H7 (cell line): ENCODE measurements around the gene COG1. TPM values are rescaled to one million over a fixed set of nuclear protein-coding genes. Genes with fewer than 3 reads are reported as not detected.
A peak's percentile ranks its signal among the peaks of the same experiment; 100 is the strongest.

Experiments used
- DNase-seq: peaks from one replicate; pipeline ENCODE4 v3.0.0; 2012
- H3K27me3 ChIP-seq: 2 replicates; pipeline ENCODE4 v1.6.0; 2011; ENCODE audit warnings: mild to moderate bottlenecking, low read length; ENCODE audit not compliant: control insufficient read depth, insufficient read depth
- H3K36me3 ChIP-seq: replicated peaks from 2 replicates; pipeline ENCODE4 v1.5.1; 2011; ENCODE audit warnings: low read length; ENCODE audit not compliant: control insufficient read depth, insufficient read depth
- H3K4me3 ChIP-seq: 2 replicates; pipeline ENCODE4 v1.5.1; 2011; ENCODE audit warnings: low read depth, mild to moderate bottlenecking, control low read depth, low read length, moderate library complexity; ENCODE audit not compliant: insufficient read depth
- total RNA-seq: library from RNA; depleted of rRNA; stranded (reverse); fragments of >200 nt; shearing (Covaris generic); gene quantifications from 2 replicates; pipeline ENCODE4 v1.2.3, GENCODE V29; 2014

Gene COG1
- total RNA-seq, 1 experiment from 2014 or later = 12.9 TPM

GRCh38 chr17:73158133-73158532 is 34.7 kb upstream of the COG1 start:
- H3K36me3 ChIP-seq = no peaks in the 10 kb centered on the region
- H3K4me3 ChIP-seq = no peak overlapping the region
- H3K27me3 ChIP-seq = peaks cover 3% of the 10 kb centered on the region
- DNase-seq = no peak

GRCh38 chr17:73160980-73161630 is 31.8 kb upstream of the COG1 start:
- no peak for DNase-seq
- H3K36me3 ChIP-seq = no peaks in the 10 kb centered on the region
- peaks cover 29% of the 10 kb centered on the region for H3K27me3 ChIP-seq
- no peak overlapping the region for H3K4me3 ChIP-seq

- peaks cover 48% of the 10 kb centered on the region for H3K27me3 ChIP-seq
Observed at GRCh38 chr17:73163043-73163442, 29.8 kb upstream of the COG1 start.

GRCh38 chr17:73165616-73166404 is 27.0 kb upstream of the COG1 start:
- Histone ChIP-seq H3K4me3 (peak overlapping the region; percentile 67), H3K27me3 (peaks cover 51% of the 10 kb centered on the region), H3K36me3 (no peaks in the 10 kb centered on the region)
- DNase-seq = peak; percentile 78

More at GRCh38 chr17:73163043-73163442, 29.8 kb upstream of the COG1 start:
- no peak for DNase-seq
- Histone ChIP-seq H3K36me3 (no peaks in the 10 kb centered on the region), H3K4me3 (no peak overlapping the region)

GRCh38 chr17:73166731-73167581 is 25.9 kb upstream of the COG1 start:
- DNase-seq = no peak
- Histone ChIP-seq H3K27me3 (peaks cover 51% of the 10 kb centered on the region), H3K4me3 (no peak overlapping the region; the same call in 1 of the 2 replicates)

GRCh38 chr17:73168667-73169066 is 24.2 kb upstream of the COG1 start:
- no peak for DNase-seq
- Histone ChIP-seq H3K4me3 (no peak overlapping the region), H3K36me3 (no peaks in the 10 kb centered on the region), H3K27me3 (peaks cover 43% of the 10 kb centered on the region)

More at GRCh38 chr17:73166731-73167581, 25.9 kb upstream of the COG1 start:
- H3K36me3 ChIP-seq = no peaks in the 10 kb centered on the region

GRCh38 chr17:73170324-73170723 is 22.5 kb upstream of the COG1 start:
- Histone ChIP-seq H3K27me3 (peaks cover 29% of the 10 kb centered on the region), H3K4me3 (no peak overlapping the region), H3K36me3 (no peaks in the 10 kb centered on the region)
- no peak for DNase-seq

- no peak overlapping the region for H3K4me3 ChIP-seq
- H3K36me3 ChIP-seq = no peaks in the 10 kb centered on the region
- H3K27me3 ChIP-seq = peaks cover 10% of the 10 kb centered on the region
- DNase-seq = no peak
Observed at GRCh38 chr17:73172252-73172651, 20.6 kb upstream of the COG1 start.

GRCh38 chr17:73174126-73174525 is 18.7 kb upstream of the COG1 start:
- DNase-seq = no peak
- Histone ChIP-seq H3K36me3 (no peaks in the 10 kb centered on the region), H3K27me3 (no peaks in the 10 kb centered on the region), H3K4me3 (no peak overlapping the region)

- Histone ChIP-seq H3K27me3 (no peaks in the 10 kb centered on the region), H3K36me3 (no peaks in the 10 kb centered on the region), H3K4me3 (no peak overlapping the region)
- DNase-seq = no peak
Observed at GRCh38 chr17:73175962-73176565, 16.8 kb upstream of the COG1 start.

- Histone ChIP-seq H3K27me3 (no peaks in the 10 kb centered on the region), H3K36me3 (no peaks in the 10 kb centered on the region), H3K4me3 (no peak overlapping the region)
- no peak for DNase-seq
Observed at GRCh38 chr17:73179387-73179786, 13.5 kb upstream of the COG1 start.

GRCh38 chr17:73179878-73180277 is 13.0 kb upstream of the COG1 start:
- no peaks in the 10 kb centered on the region for H3K36me3 ChIP-seq
- H3K4me3 ChIP-seq = no peak overlapping the region
- H3K27me3 ChIP-seq = no peaks in the 10 kb centered on the region
- no peak for DNase-seq

GRCh38 chr17:73182616-73183310 is 10.1 kb upstream of the COG1 start:
- Histone ChIP-seq H3K27me3 (no peaks in the 10 kb centered on the region), H3K4me3 (no peak overlapping the region), H3K36me3 (no peaks in the 10 kb centered on the region)
- DNase-seq = no peak
